Panc1 (cell line): ENCODE data around the gene FRY. TPM values are rescaled to one million over a fixed set of nuclear protein-coding genes. Genes with fewer than 3 reads are reported as not detected.

Experiments used
- ATAC-seq: fragments of 200-7000 bp; cut with Tn5 transposase; 2 replicates; pipeline ENCODE4 v1.9.1; 2020; ENCODE audit warnings: mild to moderate bottlenecking, moderate library complexity
- BruUV-seq: library from RNA; stranded (reverse); fragments of 400-500 nt; replicated peaks from 2 replicates; lab custom pipeline; 2021; lab: Mats Ljungman, UMichigan
- CTCF ChIA-PET: fragments of 300-600 bp; sonication (Branson Sonifier 250); formaldehyde crosslinking; loops from one replicate; lab custom pipeline; 2022; ENCODE audit warnings: antibody characterized with exemption; lab: Charles Lee
- POLR2A ChIA-PET: fragments of 300-600 bp; sonication (Branson Sonifier 250); formaldehyde crosslinking; loops from one replicate; lab custom pipeline; 2022; ENCODE audit warnings: antibody characterized with exemption; lab: Charles Lee
- DNase-seq: peaks from one replicate; pipeline ENCODE4 v3.0.0-alpha.2; 2010; ENCODE audit warnings: low read depth, low spot score
- H3K27ac ChIP-seq: 2 replicates; pipeline ENCODE4 v1.5.1; 2011; ENCODE audit warnings: mild to moderate bottlenecking, low read length, inconsistent platforms
- H3K27me3 ChIP-seq: fragments of 200-500 bp; sonication (Bioruptor generic); 2 replicates; pipeline ENCODE4 v1.6.0; 2014; ENCODE audit warnings: low read length, inconsistent platforms; ENCODE audit not compliant: control insufficient read depth, insufficient read depth
- H3K36me3 ChIP-seq: fragments of 200-500 bp; sonication (Bioruptor generic); 2 replicates; pipeline ENCODE4 v1.5.1; 2014; ENCODE audit warnings: inconsistent platforms, mild to moderate bottlenecking, low read length, moderate library complexity; ENCODE audit not compliant: control insufficient read depth, insufficient read depth
- H3K4me1 ChIP-seq: 2 replicates; pipeline ENCODE4 v1.5.1; 2011; ENCODE audit warnings: inconsistent platforms, mild to moderate bottlenecking, low read length, moderate library complexity; ENCODE audit not compliant: control insufficient read depth, insufficient read depth
- H3K4me3 ChIP-seq, 2 experiments: 2 replicates each; pipeline ENCODE4 v1.5.1; 2011 to 2012; ENCODE audit warnings: low read depth in 2 of 2, low read length in 2 of 2, mild to moderate bottlenecking in 2 of 2, inconsistent platforms in 1 of 2, moderate library complexity in 1 of 2
- H3K9me3 ChIP-seq: fragments of 200-500 bp; sonication (Bioruptor generic); 2 replicates; pipeline ENCODE4 v1.5.1; 2014; ENCODE audit warnings: low read depth, mild to moderate bottlenecking, inconsistent platforms, low read length, moderate library complexity; ENCODE audit not compliant: control insufficient read depth, insufficient read depth
- CTCF ChIP-seq: fragments of 450-650 bp; IDR thresholded peaks from 2 replicates; pipeline ENCODE4 v1.5.1; 2017; ENCODE audit warnings: mild to moderate bottlenecking
- POLR2AphosphoS5 ChIP-seq: IDR thresholded peaks from 2 replicates; pipeline ENCODE4 v1.6.1; 2012; ENCODE audit warnings: mild to moderate bottlenecking, low read depth, low read length, moderate library complexity
- SIN3A ChIP-seq: IDR thresholded peaks from 2 replicates; pipeline ENCODE4 v1.6.1; 2012; ENCODE audit warnings: low read depth, mild to moderate bottlenecking, low read length, moderate library complexity, borderline replicate concordance; ENCODE audit not compliant: insufficient read depth
- TCF7L2 ChIP-seq: IDR thresholded peaks from 2 replicates; pipeline ENCODE4 v1.6.1; 2011; ENCODE audit warnings: mild to moderate bottlenecking, low read depth, low read length, inconsistent platforms
- in situ Hi-C: cut with HindIII; loops from 2 replicates; pipeline ENCODE4 v1.10.0; 2016; ENCODE audit warnings: low sequenced_read_pairs, low pct_unique_long_range_greater_than_20kb
- intact Hi-C: fragments of 100-400 bp; cut with micrococcal nuclease; formaldehyde crosslinking; loops from one replicate; pipeline ENCODE4 v1.10.0; 2022; ENCODE audit not compliant: unreplicated experiment
- total RNA-seq: library from RNA; stranded (reverse); gene quantifications from one replicate; pipeline ENCODE4 v1.2.1, GENCODE V29; 2021; ENCODE audit not compliant: unreplicated experiment
- TF ChIP-seq, protein P1 (sequence below), 2 experiments: IDR thresholded peaks; 2 replicates each; pipeline ENCODE4 v1.6.1; 2011 to 2012; ENCODE audit warnings: low read depth in 2 of 2, control low read depth in 1 of 2, low read length in 1 of 2, mild to moderate bottlenecking in 1 of 2, moderate library complexity in 1 of 2; ENCODE audit not compliant: insufficient read depth in 1 of 2

Gene FRY
- total RNA-seq, 1 experiment from 2014 or later: 0.18 TPM

- no peaks in the 10 kb centered on the region for H3K36me3 ChIP-seq
- POLR2A ChIA-PET: no interaction called here
- H3K4me1 ChIP-seq: no peaks in the 10 kb centered on the region
- H3K4me3 ChIP-seq: no peak overlapping the region
- ATAC-seq (no peak), DNase-seq (no peak)
- no peaks in the 10 kb centered on the region for H3K9me3 ChIP-seq
- no TSS peak for BruUV-seq
- H3K27me3 ChIP-seq: no peaks in the 10 kb centered on the region
- in situ Hi-C loops (no loop called here), intact Hi-C loops (no loop called here)
- H3K27ac ChIP-seq: no peak overlapping the region
- TF ChIP-seq POLR2AphosphoS5 (no peak), SIN3A (no peak), CTCF (no peak), TCF7L2 (no peak)
- TF ChIP-seq, protein P1, sequence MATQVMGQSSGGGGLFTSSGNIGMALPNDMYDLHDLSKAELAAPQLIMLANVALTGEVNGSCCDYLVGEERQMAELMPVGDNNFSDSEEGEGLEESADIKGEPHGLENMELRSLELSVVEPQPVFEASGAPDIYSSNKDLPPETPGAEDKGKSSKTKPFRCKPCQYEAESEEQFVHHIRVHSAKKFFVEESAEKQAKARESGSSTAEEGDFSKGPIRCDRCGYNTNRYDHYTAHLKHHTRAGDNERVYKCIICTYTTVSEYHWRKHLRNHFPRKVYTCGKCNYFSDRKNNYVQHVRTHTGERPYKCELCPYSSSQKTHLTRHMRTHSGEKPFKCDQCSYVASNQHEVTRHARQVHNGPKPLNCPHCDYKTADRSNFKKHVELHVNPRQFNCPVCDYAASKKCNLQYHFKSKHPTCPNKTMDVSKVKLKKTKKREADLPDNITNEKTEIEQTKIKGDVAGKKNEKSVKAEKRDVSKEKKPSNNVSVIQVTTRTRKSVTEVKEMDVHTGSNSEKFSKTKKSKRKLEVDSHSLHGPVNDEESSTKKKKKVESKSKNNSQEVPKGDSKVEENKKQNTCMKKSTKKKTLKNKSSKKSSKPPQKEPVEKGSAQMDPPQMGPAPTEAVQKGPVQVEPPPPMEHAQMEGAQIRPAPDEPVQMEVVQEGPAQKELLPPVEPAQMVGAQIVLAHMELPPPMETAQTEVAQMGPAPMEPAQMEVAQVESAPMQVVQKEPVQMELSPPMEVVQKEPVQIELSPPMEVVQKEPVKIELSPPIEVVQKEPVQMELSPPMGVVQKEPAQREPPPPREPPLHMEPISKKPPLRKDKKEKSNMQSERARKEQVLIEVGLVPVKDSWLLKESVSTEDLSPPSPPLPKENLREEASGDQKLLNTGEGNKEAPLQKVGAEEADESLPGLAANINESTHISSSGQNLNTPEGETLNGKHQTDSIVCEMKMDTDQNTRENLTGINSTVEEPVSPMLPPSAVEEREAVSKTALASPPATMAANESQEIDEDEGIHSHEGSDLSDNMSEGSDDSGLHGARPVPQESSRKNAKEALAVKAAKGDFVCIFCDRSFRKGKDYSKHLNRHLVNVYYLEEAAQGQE (IDR thresholded peaks at IDR 0.05; ENCODE audit: insufficient read depth in 1 of 2, low read depth in 2 of 2, low read length in 1 of 2): no peak
- CTCF ChIA-PET: no interaction called here
Measured at GRCh38 chr13:32234914-32235313, 203.3 kb downstream of the FRY start.

DNA sequence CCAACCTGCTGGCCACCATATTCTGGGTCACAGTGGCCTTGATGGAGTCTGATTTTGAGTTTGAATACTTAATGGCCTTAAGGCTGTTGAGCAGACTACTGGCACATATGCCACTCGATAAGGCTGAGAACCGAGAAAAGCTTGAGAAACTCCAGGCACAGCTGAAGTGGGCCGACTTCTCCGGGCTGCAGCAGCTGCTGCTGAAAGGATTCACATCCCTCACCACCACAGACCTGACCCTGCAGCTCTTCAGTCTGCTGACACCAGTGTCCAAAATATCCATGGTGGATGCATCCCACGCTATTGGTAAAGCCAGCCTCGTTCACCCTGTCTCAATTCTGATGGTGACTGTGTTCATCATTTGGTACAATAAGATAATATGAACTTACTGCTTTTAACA lies 206.1 kb downstream of the FRY start:
- Histone ChIP-seq H3K27me3 (no peaks in the 10 kb centered on the region), H3K36me3 (no peaks in the 10 kb centered on the region), H3K4me3 (no peak overlapping the region), H3K4me1 (no peaks in the 10 kb centered on the region), H3K27ac (no peak overlapping the region), H3K9me3 (no peaks in the 10 kb centered on the region)
- DNase-seq (no peak), ATAC-seq (no peak)
- intact Hi-C loops: no loop called here
- in situ Hi-C loops: no loop called here
- ChIA-PET CTCF (no interaction called here), POLR2A (no interaction called here)
- BruUV-seq: no TSS peak
- no peak for TF ChIP-seq CTCF

DNA sequence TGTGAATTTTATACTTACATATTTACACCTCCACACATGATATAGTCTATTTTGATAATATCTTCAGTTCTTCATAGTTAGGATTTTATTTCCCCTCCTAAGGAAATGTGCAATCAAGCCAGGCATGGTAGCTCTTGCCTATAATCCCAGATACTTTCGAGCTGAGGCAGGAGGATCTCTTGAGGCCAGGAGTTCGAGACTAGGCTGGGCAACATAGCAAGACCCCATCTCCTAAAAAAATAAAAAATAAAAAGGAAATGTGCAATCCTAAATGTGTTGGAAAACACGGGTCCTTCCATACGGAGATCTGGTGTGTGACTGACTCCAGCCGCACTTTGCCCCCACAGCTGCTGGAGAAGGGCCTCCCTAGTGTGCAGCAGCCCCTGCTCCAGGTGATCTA lies 212.1 kb downstream of the FRY start:
- ChIA-PET POLR2A (no interaction called here), CTCF (no interaction called here)
- TF ChIP-seq TCF7L2 (no peak), POLR2AphosphoS5 (no peak), CTCF (no peak), SIN3A (no peak)
- TF ChIP-seq, protein P1 (IDR thresholded peaks at IDR 0.05; ENCODE audit: insufficient read depth in 1 of 2, low read depth in 2 of 2, low read length in 1 of 2): no peak
- in situ Hi-C loops (no loop called here), intact Hi-C loops (loop anchor here (5.0 kb wide), 1 partner anchor 64 kb away; no protein-coding TSS in a partner anchor)
- DNase-seq: no peak
- Histone ChIP-seq H3K27me3 (no peaks in the 10 kb centered on the region), H3K36me3 (no peaks in the 10 kb centered on the region), H3K9me3 (no peaks in the 10 kb centered on the region), H3K4me1 (no peaks in the 10 kb centered on the region), H3K27ac (no peak overlapping the region), H3K4me3 (no peak overlapping the region)
- no peak for ATAC-seq
- BruUV-seq: no TSS peak
